ENCODE data around the gene CLOCK. TPM values are rescaled to one million over a fixed set of nuclear protein-coding genes. Genes with fewer than 3 reads are reported as not detected.

CLOCK gene
- total RNA-seq, 1 experiment from 2014 or later, result 13.9 TPM

DNA sequence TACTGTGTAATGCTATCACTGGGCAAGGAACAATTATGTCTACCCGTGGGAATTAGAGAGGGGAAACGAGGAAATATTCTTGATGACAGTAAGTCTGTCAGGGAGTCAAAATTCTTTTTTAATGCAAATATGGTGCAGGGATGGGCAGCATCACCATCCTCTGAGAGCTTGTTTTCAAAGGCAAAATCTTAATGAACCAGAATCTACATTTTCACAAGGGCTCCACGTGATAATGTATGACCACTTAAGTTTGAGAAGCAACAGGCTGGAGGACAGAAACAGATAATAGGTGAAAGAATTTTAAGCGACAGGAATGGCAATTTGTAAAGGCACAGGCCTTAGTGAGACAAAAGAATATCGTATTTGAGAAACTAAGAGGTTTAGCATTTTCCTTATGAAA, 63.4 kb downstream of the CLOCK start:
- DNase-seq (ENCODE audit: low read depth), result no peak

DNA sequence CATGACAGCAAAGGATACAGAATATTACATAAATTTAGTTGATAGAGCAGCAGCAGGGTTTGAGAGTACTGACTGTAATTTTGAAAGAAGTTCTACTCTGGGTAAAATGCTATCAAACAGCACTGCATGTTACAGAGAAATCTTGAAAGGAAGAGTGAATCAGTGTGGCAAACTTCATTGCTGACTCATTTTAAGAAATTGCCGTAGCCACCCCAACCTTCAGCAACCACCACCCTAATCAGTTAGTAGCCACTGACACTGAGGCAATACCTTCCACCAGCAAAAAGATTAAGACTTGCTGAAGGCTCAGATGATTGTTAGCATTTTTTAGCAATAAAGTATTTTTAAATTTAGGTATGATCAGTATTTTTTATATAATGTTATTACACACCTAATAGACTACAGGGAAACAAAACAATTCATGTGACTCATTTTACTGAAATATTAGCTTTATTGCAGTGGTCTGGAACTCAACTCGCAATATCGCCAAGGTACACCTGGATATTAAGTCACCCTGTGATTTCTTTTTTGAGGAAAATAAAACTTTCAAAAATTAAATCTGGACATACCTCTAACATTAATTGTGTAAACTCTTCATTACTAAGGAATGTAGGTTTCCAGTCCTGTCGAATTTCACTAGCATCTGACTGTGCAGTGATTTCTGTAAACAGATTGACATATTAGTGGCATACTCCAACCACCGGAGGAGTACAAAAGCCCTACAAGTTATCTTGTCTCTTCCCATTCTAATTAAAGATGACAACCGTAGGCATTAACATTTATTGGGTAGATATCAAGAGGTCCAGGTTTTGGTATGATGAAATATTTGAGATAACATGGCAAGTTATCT, 71.1 kb downstream of the CLOCK start:
- DNase-seq (ENCODE audit: low read depth), result peak; percentile 85

DNA sequence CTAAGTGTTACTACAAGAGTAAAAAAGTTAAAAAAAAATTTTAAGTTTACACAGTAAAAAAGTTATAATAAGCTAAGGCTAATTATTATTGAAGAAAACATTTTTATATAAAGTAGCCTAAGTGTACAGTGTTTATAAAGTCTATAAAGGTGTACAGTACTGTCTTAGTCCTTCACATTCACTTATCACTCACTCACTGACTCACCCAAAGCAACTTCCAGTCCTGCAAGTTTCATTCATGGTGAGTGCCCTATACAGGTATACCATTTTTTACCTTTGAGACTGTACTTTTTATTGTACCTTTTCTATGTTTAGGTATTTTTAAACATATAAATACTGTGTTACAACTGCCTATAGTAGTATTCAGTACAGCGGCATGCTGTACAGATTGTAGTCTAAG, 76.7 kb downstream of the CLOCK start:
- DNase-seq (ENCODE audit: low read depth), result no peak

DNA sequence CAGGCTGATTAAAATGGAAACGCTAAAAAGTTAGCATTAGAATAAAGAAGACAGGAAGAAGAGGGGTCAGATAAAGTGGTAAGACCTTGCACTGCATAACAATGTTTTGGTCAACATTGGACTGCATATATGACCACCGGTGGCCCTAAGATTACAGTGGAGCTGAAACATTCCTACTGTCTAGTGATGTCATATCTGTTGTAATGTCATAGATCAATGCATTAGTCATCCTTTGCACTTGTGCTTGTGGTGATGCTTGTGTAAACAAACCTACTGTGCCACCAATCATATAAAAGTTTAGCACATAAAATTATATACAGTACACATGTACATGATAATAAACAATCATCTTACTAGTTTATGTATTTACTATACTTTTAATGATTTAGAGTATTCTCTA, 78.0 kb downstream of the CLOCK start:
- peak; percentile 66 for DNase-seq (ENCODE audit: low read depth)

DNA sequence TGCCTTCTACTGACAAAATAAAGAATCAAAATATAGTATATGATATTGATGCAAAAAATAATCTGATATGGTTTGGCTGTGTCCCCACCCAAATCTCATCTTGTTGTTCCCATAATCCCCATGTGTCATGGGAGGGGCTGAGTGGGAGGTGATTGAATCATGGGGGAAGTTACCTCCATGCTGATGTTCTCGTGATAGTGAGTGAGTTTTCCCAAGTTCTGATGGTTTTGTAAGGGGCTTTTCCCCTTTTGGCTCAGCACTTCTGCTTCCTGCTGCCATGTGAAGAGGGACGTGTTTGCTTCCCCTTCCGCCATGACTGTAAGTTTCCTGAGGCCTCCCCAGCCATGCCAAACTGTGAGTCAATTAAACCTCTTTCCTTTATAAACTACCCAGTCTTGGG, 80.7 kb downstream of the CLOCK start:
- no peak for DNase-seq (ENCODE audit: low read depth)

DNA sequence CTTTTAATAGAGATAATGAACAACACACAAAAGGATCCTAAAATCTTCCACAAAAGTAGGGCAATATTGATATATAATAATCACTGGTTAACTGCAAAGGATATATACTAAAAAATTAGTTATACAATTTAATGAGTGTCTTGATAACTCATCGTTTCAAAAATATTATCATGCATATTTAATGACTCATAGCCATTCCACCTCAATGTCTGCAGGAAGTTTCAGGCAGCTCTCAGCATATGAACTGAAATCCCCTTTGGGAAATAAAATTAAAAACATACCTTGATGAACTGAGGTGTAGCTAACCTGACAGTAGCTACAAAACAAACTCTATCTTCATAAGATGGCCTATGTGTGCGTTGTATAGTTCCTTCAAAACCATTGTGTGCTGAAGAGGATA, 88.1 kb downstream of the CLOCK start:
- DNase-seq (ENCODE audit: low read depth), result no peak

DNA sequence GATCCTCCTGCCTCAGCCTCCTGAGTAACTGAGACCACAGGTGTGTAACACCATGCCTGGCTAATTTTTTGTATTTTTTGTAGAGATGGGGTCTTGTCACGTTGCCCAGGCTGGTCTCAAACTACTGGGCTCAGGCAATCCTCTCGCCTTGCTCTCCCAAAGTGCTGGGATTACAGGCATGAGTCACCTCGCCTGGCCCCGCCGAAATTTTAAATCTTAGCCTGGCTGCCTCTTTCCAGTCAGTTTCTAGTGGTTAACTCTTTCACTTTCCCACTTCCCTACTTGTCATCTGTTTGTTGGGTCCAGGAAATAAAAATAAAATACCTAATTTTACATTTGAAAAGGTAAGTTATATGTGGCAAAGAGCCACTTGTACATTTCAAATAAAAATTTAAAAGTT, 88.5 kb downstream of the CLOCK start:
- DNase-seq (ENCODE audit: low read depth), result peak; percentile 44

DNA sequence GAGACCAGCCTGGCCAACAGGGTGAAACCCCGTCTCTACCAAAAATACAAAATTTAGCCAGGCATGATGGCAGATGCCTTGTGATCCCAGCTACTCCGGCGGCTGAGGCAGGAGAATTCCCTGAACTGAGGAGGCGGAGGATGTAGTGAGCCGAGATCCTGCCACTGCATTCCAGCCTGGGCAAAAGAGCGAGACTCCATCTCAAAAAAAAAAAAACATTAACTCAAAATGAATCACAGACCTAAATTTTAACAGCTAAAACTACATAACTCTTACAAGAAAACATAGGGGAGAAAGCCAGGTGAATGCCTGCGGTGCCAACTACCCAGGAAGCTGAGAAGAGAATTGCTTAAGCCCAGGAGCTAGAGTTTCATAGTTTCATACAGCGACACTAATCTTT, 96.1 kb downstream of the CLOCK start:
- no peak for DNase-seq (ENCODE audit: low read depth)

DNA sequence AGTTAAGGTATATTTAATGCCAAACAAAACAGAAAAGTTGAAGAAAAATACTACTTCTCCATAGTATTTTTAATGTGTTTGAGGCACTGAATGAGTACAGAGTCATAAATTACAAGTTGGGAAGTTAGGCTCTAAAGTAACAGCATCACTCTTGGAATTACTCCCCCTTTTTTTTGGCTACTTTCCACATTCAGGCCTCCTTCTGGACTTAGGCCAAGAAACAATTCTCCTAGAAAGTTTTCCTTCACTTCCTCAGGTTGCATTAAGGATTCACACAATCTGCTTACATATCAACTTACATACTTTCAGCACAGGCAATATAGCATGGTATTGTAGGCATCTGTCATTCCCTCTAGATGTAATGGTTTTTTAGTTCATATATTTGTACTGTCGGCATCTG, 98.9 kb downstream of the CLOCK start:
- DNase-seq (ENCODE audit: low read depth), result peak; percentile 32

DNA sequence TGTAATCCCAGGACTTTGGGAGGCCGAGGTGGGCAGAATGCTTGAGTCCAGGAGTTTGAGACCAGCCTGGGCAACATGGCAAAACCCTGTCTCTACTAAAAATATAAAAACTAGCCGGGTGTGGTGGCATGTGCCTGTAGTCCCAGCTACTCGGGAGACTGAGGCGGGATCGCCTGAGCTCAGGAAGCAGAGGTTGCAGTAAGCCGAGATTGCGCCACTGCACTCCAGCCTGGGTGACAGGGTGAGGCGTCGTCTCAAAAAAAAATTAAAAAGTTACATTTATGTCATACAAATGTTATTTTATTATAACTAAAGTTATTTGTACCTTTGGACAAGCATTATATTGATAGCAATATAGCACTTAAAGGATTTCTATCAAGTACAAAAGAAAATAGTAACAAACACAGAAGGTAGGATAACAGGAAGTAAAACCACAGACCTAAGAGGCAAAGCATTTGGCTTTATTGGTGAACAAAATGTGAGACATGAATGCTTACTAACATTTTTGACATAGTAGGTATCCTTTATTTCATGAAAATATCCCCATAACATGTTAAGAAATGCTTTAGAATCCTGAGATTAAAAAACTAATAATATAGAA, 99.5 kb downstream of the CLOCK start:
- no peak for DNase-seq (ENCODE audit: low read depth)

DNA sequence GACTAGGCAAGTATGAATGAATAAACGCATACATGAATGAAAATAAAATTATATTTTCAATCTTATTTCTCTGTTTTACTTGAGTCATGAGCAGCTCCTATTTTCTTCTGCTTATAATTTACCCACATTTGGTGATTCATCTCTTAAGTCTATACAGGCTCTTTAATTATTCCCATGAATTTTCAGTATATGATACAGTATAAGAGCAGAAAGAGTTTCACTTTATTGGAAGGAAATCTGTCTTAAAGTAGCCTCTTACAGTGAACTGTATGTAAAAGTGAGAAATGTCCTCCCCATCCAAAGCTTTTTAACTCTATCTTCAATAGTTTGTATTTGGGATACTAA, 100.2 kb downstream of the CLOCK start:
- no peak for DNase-seq (ENCODE audit: low read depth)

DNA sequence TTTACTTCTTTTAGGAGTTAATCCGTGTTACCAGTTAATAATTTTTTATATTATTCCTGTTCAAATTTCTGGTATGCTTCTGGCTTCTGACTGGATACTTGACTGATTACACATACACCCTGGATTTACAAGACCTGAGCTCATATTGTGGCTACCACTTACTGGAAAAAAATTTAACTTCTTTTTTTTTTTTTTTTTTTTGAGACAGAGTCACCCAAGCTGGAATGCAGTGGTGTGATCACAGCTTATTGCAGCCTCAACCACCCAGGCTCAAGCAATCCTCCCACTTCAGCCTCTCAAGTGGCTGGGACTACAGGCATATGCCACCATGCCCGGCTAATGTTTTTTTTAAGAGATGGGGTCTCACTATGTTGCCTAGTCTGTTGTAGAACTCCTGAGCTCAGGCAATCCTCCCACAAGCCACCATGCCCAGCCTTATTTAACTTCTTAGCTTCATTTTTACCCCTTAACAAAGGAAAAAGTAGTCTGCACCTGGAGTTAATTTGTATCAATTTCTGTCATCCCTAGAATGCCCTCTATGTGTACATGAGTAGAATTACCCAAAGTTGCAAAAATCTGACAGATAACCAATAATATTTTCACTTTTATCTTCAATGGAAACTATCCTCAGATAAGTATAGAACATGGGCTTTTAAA, 100.7 kb downstream of the CLOCK start:
- DNase-seq (ENCODE audit: low read depth), result peak; percentile 83

DNA sequence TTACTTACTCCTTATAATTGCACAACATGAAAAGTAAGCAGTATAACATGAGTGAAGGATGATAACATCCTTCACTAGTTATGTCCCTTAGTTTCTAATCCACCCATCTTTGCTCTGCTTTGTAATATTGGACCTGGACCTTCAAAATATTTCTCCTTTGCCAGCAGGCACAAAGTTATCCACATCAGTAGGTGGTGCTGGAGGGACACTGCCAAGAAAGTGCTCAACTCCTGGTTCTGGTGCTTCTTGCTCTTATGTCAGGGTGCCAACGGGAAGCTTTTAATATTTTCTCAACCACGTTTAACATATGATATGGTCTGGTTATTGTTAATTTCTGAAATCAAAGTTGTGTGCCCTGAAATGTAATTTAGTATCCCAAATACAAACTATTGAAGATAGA, 101.9 kb downstream of the CLOCK start:
- peak; percentile 29 for DNase-seq (ENCODE audit: low read depth)

DNA sequence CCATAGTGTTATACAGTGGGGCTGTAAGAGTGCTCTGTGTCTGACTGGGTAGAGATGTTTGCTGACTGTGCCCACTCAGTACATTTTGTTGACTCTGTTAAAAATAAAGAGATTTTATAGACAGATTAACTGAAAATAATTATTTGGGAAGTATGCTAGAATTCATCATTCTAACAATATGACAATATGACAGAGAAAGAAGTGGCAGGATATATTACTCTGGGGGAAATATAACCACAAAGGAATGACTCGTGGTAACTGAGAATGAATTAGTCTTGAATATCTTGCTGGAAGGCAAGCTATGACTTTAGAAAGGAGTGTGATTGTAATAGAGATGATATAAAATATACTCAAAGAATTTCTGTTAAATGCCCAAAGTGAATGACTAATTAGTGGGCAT, 104.2 kb downstream of the CLOCK start:
- DNase-seq (ENCODE audit: low read depth), result peak; percentile 44

DNA sequence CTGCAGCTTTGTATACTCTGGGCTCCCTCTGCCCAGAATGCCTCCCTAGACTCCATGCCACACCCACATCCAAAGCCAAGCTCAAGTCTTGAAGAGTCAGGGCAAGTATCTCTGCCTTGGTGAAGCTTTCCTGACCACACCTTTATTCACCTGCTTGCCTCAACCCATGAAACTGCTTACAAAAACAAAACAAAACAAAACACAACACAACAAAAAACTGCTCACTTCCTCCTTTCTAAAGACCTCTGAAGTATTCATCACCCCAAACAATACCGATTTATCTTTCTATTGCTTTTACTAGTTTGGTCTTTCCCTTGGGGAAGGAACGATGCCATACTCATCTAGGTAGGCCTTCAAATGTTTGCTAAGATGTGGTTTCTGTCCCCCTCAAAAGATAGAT, 105.9 kb downstream of the CLOCK start:
- DNase-seq (ENCODE audit: low read depth), result no peak

DNA sequence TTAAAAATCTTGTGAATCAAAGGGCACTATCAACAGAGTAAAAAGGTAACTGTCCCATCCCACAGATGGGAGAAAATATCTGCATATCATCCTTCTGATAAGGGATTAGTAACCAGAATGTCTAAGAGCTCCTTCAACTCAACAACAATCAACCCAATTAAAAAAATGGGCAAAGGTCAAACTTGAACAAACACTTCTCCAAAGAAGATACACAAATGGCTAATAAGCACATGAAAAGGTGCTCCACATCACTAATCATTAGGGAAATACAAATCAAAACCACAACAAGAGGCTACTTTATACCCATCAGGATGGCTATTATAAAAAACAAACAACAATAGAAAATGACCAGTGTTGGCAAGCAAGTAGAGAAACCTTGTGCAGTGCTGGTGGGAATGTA, 107.7 kb downstream of the CLOCK start:
- DNase-seq (ENCODE audit: low read depth), result no peak

DNA sequence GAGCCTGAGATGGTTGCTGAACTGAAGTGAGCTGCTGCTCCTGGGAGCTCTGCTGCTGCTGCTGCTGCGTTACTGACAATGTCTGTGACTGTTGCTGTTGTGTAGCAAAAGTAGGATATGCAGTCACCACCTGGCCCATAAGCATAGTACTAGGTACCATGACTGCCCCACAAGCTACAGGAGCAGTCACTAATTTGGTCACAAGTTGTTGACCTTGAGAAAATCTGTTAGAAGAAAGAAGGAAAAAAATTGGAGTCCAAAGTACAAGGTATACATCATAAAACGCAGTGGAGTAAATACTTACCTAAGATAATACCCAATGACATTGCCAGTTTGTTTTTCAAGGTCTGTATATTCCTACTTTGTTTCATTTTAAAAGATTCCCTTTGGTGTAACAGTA, 108.4 kb downstream of the CLOCK start:
- no peak for DNase-seq (ENCODE audit: low read depth)

DNA sequence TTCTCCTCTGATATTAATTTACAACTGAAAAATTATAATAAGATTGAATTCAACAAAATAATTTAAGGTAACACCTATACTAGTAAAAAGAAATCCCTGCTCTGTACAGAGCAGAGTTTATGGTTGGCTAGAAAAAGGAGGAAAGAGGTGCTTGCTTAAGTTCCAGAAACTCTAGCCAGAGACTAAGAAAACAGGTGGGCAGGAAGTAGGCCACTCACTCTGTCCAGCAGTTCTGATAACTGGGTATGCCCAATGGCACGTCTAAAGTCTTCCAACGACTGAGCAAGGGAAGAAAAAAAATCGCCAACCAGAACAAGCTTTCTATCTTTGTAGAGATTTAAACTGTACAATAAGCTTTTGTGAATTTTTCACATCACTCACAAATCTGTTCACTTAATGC, 108.9 kb downstream of the CLOCK start:
- no peak for DNase-seq (ENCODE audit: low read depth)

DNA sequence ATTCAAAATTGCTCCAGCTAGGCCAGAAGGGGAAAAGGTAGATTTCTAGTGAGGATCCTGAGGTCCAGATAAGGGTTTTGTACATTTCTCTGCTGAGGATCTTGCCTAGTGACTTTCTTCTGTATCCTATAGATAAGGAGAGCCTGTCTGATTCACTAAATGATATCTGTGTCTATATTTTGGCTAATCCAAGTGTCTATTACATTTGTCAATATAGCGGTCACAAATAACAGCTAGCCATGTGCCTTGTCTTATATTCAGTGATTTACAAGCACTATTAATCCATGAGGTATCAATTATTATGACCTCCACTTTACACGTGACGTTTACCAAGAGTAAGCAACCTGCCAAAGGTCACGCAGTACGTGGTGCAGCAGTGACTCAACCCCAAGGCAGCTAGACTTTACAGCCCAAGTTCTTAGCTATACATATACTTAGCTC, 109.3 kb downstream of the CLOCK start:
- no peak for DNase-seq (ENCODE audit: low read depth)

DNA sequence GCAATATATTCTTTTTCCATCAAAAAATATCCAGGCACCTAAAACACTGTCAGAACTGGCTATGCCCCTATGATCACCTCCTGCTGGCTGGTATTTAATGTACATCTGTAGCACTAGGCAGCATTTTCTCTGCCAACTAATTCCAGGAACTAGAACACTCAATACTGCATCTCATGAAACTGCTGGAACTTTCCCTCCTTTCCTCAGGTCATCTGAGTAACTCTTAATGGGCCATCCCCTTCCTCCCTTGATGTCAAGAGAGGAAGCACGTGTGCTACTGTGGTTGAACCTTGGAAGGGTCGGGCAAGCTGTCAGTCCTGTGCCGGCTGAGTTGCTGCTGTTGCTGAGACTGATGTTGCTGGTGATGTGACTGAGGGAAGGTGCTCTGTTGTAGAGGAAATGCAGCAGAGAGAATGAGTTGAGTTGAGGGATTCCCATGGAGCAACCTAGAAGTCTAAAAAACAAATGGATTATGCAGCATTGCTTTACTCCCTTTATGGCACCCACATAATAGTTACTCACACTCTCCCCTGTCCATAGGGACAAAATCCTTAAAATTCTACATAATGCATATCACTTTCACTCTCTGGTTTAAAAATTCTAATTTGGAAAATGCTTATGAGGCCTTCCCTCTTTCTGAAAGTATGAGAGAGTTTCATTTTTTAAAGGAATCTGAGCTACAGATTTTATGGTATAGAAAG, 111.4 kb downstream of the CLOCK start:
- DNase-seq (ENCODE audit: low read depth), result peak; percentile 6

DNA sequence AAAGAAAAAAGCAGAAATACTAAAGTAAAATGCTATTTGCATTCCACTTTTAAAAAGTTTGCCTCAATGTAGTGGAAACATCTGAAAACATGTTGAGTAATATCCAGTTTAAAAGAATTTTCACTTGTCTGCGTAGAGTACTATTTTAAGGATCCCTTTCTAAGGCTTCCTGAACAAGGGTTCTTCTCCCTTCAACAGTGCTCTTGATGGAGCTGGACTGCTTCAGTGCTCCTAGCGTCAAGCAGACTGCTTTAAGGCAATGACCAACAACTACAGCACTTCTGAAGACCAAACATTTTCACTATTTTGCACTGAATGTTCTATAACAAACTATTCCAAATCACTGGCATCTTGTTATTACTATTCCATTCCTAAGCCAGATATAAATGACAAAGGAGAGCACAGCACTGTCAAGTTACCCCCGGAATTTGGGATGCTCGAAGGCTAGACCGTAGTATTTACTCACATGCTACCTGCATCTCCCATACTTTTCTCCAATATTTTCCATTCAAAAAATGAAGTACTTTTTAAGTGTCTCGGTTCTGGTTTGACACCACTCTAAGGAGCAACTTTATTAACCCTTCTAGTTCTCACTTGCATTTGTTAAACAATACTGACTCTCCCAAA, 114.9 kb downstream of the CLOCK start:
- DNase-seq (ENCODE audit: low read depth), result no peak

DNA sequence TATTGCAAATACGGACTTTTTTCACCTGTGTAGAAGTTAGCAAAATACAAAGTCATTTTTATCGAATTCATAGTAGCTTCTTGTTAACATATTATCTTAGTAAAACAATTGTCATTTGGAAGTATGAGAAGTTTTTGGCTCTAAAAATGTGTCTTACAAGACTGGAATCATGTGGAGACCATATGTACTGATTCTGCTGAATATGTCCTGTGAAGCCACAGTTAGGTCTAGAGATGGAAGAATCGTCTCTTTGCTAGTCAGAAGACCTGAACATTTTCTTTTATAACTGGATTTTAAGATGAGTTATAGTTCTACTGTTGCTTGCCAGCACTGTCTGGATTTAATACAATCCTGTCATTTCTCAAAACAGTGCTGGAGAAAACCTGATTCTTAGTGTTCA, 121.9 kb downstream of the CLOCK start:
- DNase-seq (ENCODE audit: low read depth), result no peak
